ENCODE results near the gene FYTTD1. TPM values are rescaled to one million over a fixed set of nuclear protein-coding genes. Genes with fewer than 3 reads are reported as not detected.

Gene FYTTD1
- total RNA-seq, 3 donors from 2014 or later = 56.5 to 61.6 (median 56.7) TPM

DNA sequence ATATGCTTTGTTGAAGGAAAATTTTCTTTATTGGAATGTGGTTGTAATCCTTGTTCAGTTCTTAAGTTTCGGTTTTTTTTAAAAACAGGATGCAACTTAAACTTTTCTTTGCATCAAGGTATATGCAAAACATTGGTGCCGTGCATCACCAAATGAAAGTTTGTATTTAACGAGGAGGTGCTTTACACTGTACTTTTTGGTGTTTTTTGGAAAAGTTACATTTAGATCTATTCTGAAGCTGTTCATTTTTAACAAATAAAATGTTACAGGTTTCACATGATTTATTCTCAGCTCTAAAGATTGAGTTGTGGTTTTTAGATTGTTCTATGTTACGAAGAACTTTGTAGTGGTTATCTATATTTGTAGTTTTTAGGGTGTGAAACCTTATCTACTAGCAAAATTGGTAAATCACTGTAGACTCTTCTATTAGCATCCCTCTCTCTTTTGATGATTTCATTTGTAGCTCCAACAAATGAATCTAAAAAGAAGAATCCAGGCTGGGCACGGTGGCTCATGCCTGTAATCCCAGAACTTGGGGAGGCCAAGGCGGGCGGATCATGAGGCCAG is 34.4 kb downstream of the FYTTD1 start:
- H3K36me3 ChIP-seq = no peaks in the 10 kb centered on the region
- no peak overlapping the region for H3K4me3 ChIP-seq
- intact Hi-C loops (cut with DNase I; ENCODE audit: low total_unique reads) = no loop called here
- no peaks in the 10 kb centered on the region for H3K27me3 ChIP-seq
- no peaks in the 10 kb centered on the region for H3K9me3 ChIP-seq
- DNase-seq (ENCODE audit: low spot score in 2 of 2) = no peak
- no peak for TF ChIP-seq POLR2AphosphoS5 (IDR thresholded peaks at IDR 0.05)
- TF ChIP-seq CTCF (IDR thresholded peaks at IDR 0.05) = no peak
- TF ChIP-seq POLR2A (IDR thresholded peaks at IDR 0.05) = no peak
- no peak overlapping the region for H3K27ac ChIP-seq
- H3K4me1 ChIP-seq = no peaks in the 10 kb centered on the region

- Histone ChIP-seq H3K27me3 (no peaks in the 10 kb centered on the region), H3K4me3 (no peak overlapping the region), H3K9me3 (no peaks in the 10 kb centered on the region), H3K4me1 (no peaks in the 10 kb centered on the region), H3K36me3 (no peaks in the 10 kb centered on the region), H3K27ac (peak overlapping the region; percentile 4 to 31)
- no peak for TF ChIP-seq CTCF (IDR thresholded peaks at IDR 0.05)
- no peak for TF ChIP-seq POLR2A (IDR thresholded peaks at IDR 0.05)
- TF ChIP-seq POLR2AphosphoS5 (IDR thresholded peaks at IDR 0.05) = no peak
- intact Hi-C loops (cut with DNase I; ENCODE audit: low total_unique reads) = no loop called here
- no peak for DNase-seq (ENCODE audit: low spot score in 2 of 2)
Measured at GRCh38 chr3:197787412-197787811, 37.7 kb downstream of the FYTTD1 start.

GRCh38 chr3:197789309-197789708 is 39.6 kb downstream of the FYTTD1 start:
- intact Hi-C loops (cut with DNase I; ENCODE audit: low total_unique reads) = no loop called here
- H3K36me3 ChIP-seq = no peaks in the 10 kb centered on the region
- no peaks in the 10 kb centered on the region for H3K27me3 ChIP-seq
- no peak overlapping the region for H3K4me3 ChIP-seq
- no peak overlapping the region for H3K27ac ChIP-seq
- TF ChIP-seq POLR2AphosphoS5 (IDR thresholded peaks at IDR 0.05) = no peak
- no peak for TF ChIP-seq CTCF (IDR thresholded peaks at IDR 0.05)
- no peak for TF ChIP-seq POLR2A (IDR thresholded peaks at IDR 0.05)
- no peaks in the 10 kb centered on the region for H3K4me1 ChIP-seq
- no peak for DNase-seq (ENCODE audit: low spot score in 2 of 2)
- H3K9me3 ChIP-seq = no peaks in the 10 kb centered on the region

- Histone ChIP-seq H3K27ac (no peak overlapping the region), H3K9me3 (no peaks in the 10 kb centered on the region), H3K4me1 (no peaks in the 10 kb centered on the region), H3K36me3 (no peaks in the 10 kb centered on the region), H3K4me3 (peak overlapping the region in 1 of 3 donors; percentile 97), H3K27me3 (no peaks in the 10 kb centered on the region)
- no peak for DNase-seq (ENCODE audit: low spot score in 2 of 2)
- TF ChIP-seq POLR2AphosphoS5 (IDR thresholded peaks at IDR 0.05) (no peak), CTCF (IDR thresholded peaks at IDR 0.05) (no peak)
- intact Hi-C loops (cut with DNase I; ENCODE audit: low total_unique reads) = no loop called here
Measured at GRCh38 chr3:197790033-197790432, 40.4 kb downstream of the FYTTD1 start.

GRCh38 chr3:197791113-197791891 is 41.6 kb downstream of the FYTTD1 start, which contains the start of gene LRCH3:
Gene LRCH3 (plus strand): TSS chr3:197791254. CDS start chr3:197791279, 25 bp downstream.
- Histone ChIP-seq H3K27ac (peak within 1 kb of the TSS; percentile 98), H3K27me3 (no peaks in the 10 kb centered on the region), H3K36me3 (no peaks in the 10 kb centered on the region), H3K9me3 (no peaks in the 10 kb centered on the region), H3K4me3 (peak within 1 kb of the TSS; percentile 79 to 98 (median 97)), H3K4me1 (no peaks in the 10 kb centered on the region)
- intact Hi-C loops (cut with DNase I; ENCODE audit: low total_unique reads) = no loop called here
- DNase-seq (ENCODE audit: low spot score in 2 of 2) = peak; percentile 53 to 72
- peak; percentile 72 for TF ChIP-seq POLR2A (IDR thresholded peaks at IDR 0.05)
- TF ChIP-seq POLR2AphosphoS5 (IDR thresholded peaks at IDR 0.05) = peak; percentile 69 to 89 (median 88)
- no peak for TF ChIP-seq CTCF (IDR thresholded peaks at IDR 0.05)
